Measurements from ENCODE around the gene PTPA. TPM values are rescaled to one million over a fixed set of nuclear protein-coding genes. Genes with fewer than 3 reads are reported as not detected.

PTPA gene
- total RNA-seq, 1 experiment from 2014 or later, result 91.8 TPM

- no peak overlapping the region for H3K4me3 Mint-ChIP-seq (ENCODE audit: unreplicated experiment)
- H3K36me3 Mint-ChIP-seq (ENCODE audit: insufficient read depth, unreplicated experiment), result peaks cover 5% of the 10 kb centered on the region
- ChIA-PET POLR2A (interaction anchor here (1.2 kb wide), 1 partner anchor 17 kb away, joined by 3 read pairs; no protein-coding TSS in a partner anchor), CTCF (interaction anchor here (0.6 kb wide), 1 partner anchor 208 kb away, joined by 3 read pairs; no protein-coding TSS in a partner anchor)
- BruUV-seq (replicated peaks), result no TSS peak
- peak; percentile 9 for DNase-seq (ENCODE audit: unreplicated experiment)
- H3K9me3 Mint-ChIP-seq (ENCODE audit: unreplicated experiment), result no peaks in the 10 kb centered on the region
- H3K27me3 Mint-ChIP-seq (ENCODE audit: insufficient read depth, unreplicated experiment), result no peaks in the 10 kb centered on the region
- TF ChIP-seq, protein P1, sequence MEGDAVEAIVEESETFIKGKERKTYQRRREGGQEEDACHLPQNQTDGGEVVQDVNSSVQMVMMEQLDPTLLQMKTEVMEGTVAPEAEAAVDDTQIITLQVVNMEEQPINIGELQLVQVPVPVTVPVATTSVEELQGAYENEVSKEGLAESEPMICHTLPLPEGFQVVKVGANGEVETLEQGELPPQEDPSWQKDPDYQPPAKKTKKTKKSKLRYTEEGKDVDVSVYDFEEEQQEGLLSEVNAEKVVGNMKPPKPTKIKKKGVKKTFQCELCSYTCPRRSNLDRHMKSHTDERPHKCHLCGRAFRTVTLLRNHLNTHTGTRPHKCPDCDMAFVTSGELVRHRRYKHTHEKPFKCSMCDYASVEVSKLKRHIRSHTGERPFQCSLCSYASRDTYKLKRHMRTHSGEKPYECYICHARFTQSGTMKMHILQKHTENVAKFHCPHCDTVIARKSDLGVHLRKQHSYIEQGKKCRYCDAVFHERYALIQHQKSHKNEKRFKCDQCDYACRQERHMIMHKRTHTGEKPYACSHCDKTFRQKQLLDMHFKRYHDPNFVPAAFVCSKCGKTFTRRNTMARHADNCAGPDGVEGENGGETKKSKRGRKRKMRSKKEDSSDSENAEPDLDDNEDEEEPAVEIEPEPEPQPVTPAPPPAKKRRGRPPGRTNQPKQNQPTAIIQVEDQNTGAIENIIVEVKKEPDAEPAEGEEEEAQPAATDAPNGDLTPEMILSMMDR (IDR thresholded peaks at IDR 0.05; ENCODE audit: unreplicated experiment), result no peak
- H3K27ac Mint-ChIP-seq (ENCODE audit: low read depth, unreplicated experiment), result no peak overlapping the region
- no peaks in the 10 kb centered on the region for H3K4me1 Mint-ChIP-seq (ENCODE audit: insufficient read depth, unreplicated experiment)
- intact Hi-C loops (cut with micrococcal nuclease), result no loop called here
Measured at GRCh38 chr9:129100383-129101169, 10.6 kb upstream of the PTPA start.

GRCh38 chr9:129101279-129101678, 9.9 kb upstream of the PTPA start:
- CTCF ChIA-PET, result interaction anchor here (0.6 kb wide), 1 partner anchor 513 kb away, joined by 3 read pairs; no protein-coding TSS in a partner anchor

GRCh38 chr9:129102095-129102525, 9.1 kb upstream of the PTPA start:
- no peak overlapping the region for H3K4me3 Mint-ChIP-seq (ENCODE audit: unreplicated experiment)

More at GRCh38 chr9:129101279-129101678, 9.9 kb upstream of the PTPA start:
- BruUV-seq (replicated peaks), result no TSS peak
- intact Hi-C loops (cut with micrococcal nuclease), result no loop called here
- TF ChIP-seq, protein P1 (IDR thresholded peaks at IDR 0.05; ENCODE audit: unreplicated experiment), result no peak
- H3K27me3 Mint-ChIP-seq (ENCODE audit: insufficient read depth, unreplicated experiment), result no peaks in the 10 kb centered on the region
- no peak for DNase-seq (ENCODE audit: unreplicated experiment)
- H3K4me1 Mint-ChIP-seq (ENCODE audit: insufficient read depth, unreplicated experiment), result no peaks in the 10 kb centered on the region
- H3K9me3 Mint-ChIP-seq (ENCODE audit: unreplicated experiment), result no peaks in the 10 kb centered on the region
- peak overlapping the region; percentile 62 for H3K27ac Mint-ChIP-seq (ENCODE audit: low read depth, unreplicated experiment)
- H3K36me3 Mint-ChIP-seq (ENCODE audit: insufficient read depth, unreplicated experiment), result peaks cover 5% of the 10 kb centered on the region
- POLR2A ChIA-PET, result interaction anchor here (0.7 to 1.2 kb wide), 2 partner anchors 14 to 18 kb away, joined by 3 read pairs; no protein-coding TSS in a partner anchor
- H3K4me3 Mint-ChIP-seq (ENCODE audit: unreplicated experiment), result no peak overlapping the region

More at GRCh38 chr9:129102095-129102525, 9.1 kb upstream of the PTPA start:
- TF ChIP-seq, protein P1 (IDR thresholded peaks at IDR 0.05; ENCODE audit: unreplicated experiment), result no peak
- Mint-ChIP-seq H3K27me3 (ENCODE audit: insufficient read depth, unreplicated experiment) (no peaks in the 10 kb centered on the region), H3K9me3 (ENCODE audit: unreplicated experiment) (no peaks in the 10 kb centered on the region), H3K36me3 (ENCODE audit: insufficient read depth, unreplicated experiment) (peaks cover 5% of the 10 kb centered on the region), H3K4me1 (ENCODE audit: insufficient read depth, unreplicated experiment) (no peaks in the 10 kb centered on the region), H3K27ac (ENCODE audit: low read depth, unreplicated experiment) (no peak overlapping the region)
- DNase-seq (ENCODE audit: unreplicated experiment), result no peak
- CTCF ChIA-PET, result interaction anchor here (0.6 to 2.6 kb wide), 3 partner anchors 8 to 512 kb away, joined by 3 to 9 read pairs (median 5); no protein-coding TSS in a partner anchor
- POLR2A ChIA-PET, result interaction anchor here (0.5 to 1.2 kb wide), 2 partner anchors 19 to 157 kb away, joined by 3 read pairs; no protein-coding TSS in a partner anchor
- no TSS peak for BruUV-seq (replicated peaks)
- intact Hi-C loops (cut with micrococcal nuclease), result no loop called here
